HepG2 (cell line): ENCODE data around the gene ZNF503. TPM values are rescaled to one million over a fixed set of nuclear protein-coding genes. Genes with fewer than 3 reads are reported as not detected.
A peak's percentile ranks its signal among the peaks of the same experiment; 100 is the strongest.

ENCODE experiments used
- ARID4A ChIP-seq: sonication (generic); formaldehyde crosslinking; IDR thresholded peaks from 2 replicates; pipeline ENCODE4 v1.5.0; 2020; ENCODE audit warnings: mild to moderate bottlenecking, missing genetic modification reagents, borderline replicate concordance
- GATAD2A ChIP-seq: IDR thresholded peaks from 2 replicates; pipeline ENCODE4 v1.6.1; 2016
- GMEB2 ChIP-seq: IDR thresholded peaks from 2 replicates; pipeline ENCODE4 v1.6.1; 2016; ENCODE audit warnings: missing biosample characterization, missing genetic modification reagents, low read depth
- MXI1 ChIP-seq: IDR thresholded peaks from 3 replicates; pipeline ENCODE4 v1.6.1; 2012; ENCODE audit warnings: low read depth, low read length, inconsistent platforms, borderline replicate concordance
- REST ChIP-seq, 2 experiments: IDR thresholded peaks; 2 replicates each; pipeline ENCODE4 v1.6.1; 2011 to 2012; ENCODE audit warnings: low read length in 2 of 2, borderline replicate concordance in 1 of 2, low read depth in 1 of 2, mild to moderate bottlenecking in 1 of 2, moderate library complexity in 1 of 2
- TMF1 ChIP-seq: sonication (generic); formaldehyde crosslinking; IDR thresholded peaks from 2 replicates; pipeline ENCODE4 v1.8.1; 2022; ENCODE audit warnings: low read depth, missing genetic modification reagents
- U2AF2 ChIP-seq: fragments of 200-400 bp; formaldehyde crosslinking; IDR thresholded peaks from 2 replicates; pipeline ENCODE4 v1.6.1; 2017; ENCODE audit warnings: low read depth, mild to moderate bottlenecking, low read length
- ZBTB38 ChIP-seq: sonication (generic); formaldehyde crosslinking; IDR thresholded peaks from 2 replicates; pipeline ENCODE4 v1.5.1; 2020; ENCODE audit warnings: mild to moderate bottlenecking, missing genetic modification reagents
- ZHX2 ChIP-seq, 2 experiments: sonication (generic) in 1 of 2; formaldehyde crosslinking in 1 of 2; IDR thresholded peaks; 2 replicates each; pipeline versions ENCODE4 v1.6.1 to v1.9.0; 2014 to 2022; ENCODE audit warnings: antibody characterized with exemption in 1 of 2, borderline replicate concordance in 1 of 2, inconsistent platforms in 1 of 2, low read depth in 1 of 2, missing genetic modification reagents in 1 of 2
- ZSCAN30 ChIP-seq: sonication (generic); formaldehyde crosslinking; IDR thresholded peaks from 2 replicates; pipeline ENCODE4 v1.5.0; 2020; ENCODE audit warnings: mild to moderate bottlenecking, missing genetic modification reagents
- polyA plus RNA-seq, 8 experiments: library from polyadenylated mRNA; depleted of rRNA in 3 of 8; stranded (reverse) in 7 of 8; unstranded in 1 of 8; fragments of >200 nt; fragmentation: Illumina TruSeq in 4 of 8; extraction: Trizol in 4 of 8; gene quantifications; 2 replicates each; pipeline versions ENCODE4 v1.2.1 to v1.2.3, GENCODE V29; 2011 to 2016; ENCODE audit warnings: low read depth in 4 of 8, missing spikeins in 1 of 8, mixed read lengths in 1 of 8; ENCODE audit not compliant: insufficient read depth in 1 of 8
- total RNA-seq, 5 experiments: library from RNA; depleted of rRNA; stranded (reverse); fragments of >200 nt; fragmentation: Illumina TruSeq; extraction: Trizol; gene quantifications; 2 replicates each; pipeline ENCODE4 v1.2.3, GENCODE V29; 2016; ENCODE audit warnings: low read depth in 1 of 5

Gene ZNF503
- total and polyA plus RNA-seq, 2 of the 13 experiments (the other 11 are each of a cell fraction or from before 2014, with no cell fraction given): 2.7 to 8.3 TPM

GRCh38 chr10:75398692-75399460 lies 2.7 kb downstream of the ZNF503 start (continued):
- TF ChIP-seq ZHX2 (IDR thresholded peaks at IDR 0.05; ENCODE audit: low read depth) (no peak; the same call in 1 of the 2 replicates), ZHX2 (CRISPR knock-in tag; IDR thresholded peaks at IDR 0.05; ENCODE audit: borderline replicate concordance) (no peak), REST (IDR thresholded peaks at IDR 0.05; ENCODE audit: borderline replicate concordance in 1 of 2, low read depth in 1 of 2, low read length in 2 of 2) (no peak), MXI1 (no peak; the same call in 2 of the 3 replicates), U2AF2 (no peak), GATAD2A (CRISPR knock-in tag) (no peak), ZBTB38 (peak; percentile 98), ZSCAN30 (CRISPR knock-in tag) (no peak), TMF1 (CRISPR knock-in tag) (no peak), ARID4A (CRISPR knock-in tag) (peak; percentile 6; the same call in 1 of the 2 replicates), GMEB2 (CRISPR knock-in tag) (no peak)
